PFSK-1 (cell line): ENCODE results near the gene B3GALT4.

Source experiments
- POLR2AphosphoS5 ChIP-seq: IDR thresholded peaks from 2 replicates; pipeline ENCODE4 v1.6.1; 2012; ENCODE audit warnings: low read depth, mild to moderate bottlenecking, control low read depth, low read length, moderate library complexity
- TAF1 ChIP-seq: IDR thresholded peaks from 2 replicates; pipeline ENCODE4 v1.6.1; 2012; ENCODE audit warnings: low read length, control low read depth, borderline replicate concordance; ENCODE audit not compliant: insufficient read depth

GRCh38 chr6:33314943-33315792 lies 38.2 kb downstream of the B3GALT4 start:
- TF ChIP-seq POLR2AphosphoS5, result no peak; the same call in 1 of the 2 replicates
- TF ChIP-seq TAF1, result no peak
